Adrenal gland (tissue), 12 donors: ENCODE data around the gene PRIM2. TPM values are rescaled to one million over a fixed set of nuclear protein-coding genes. Genes with fewer than 3 reads are reported as not detected.
"Not testable (repeated sequence)": the region's sequence is repeated elsewhere in the genome, so short reads cannot be mapped to it uniquely, and the experiment has no call there.

ENCODE experiments used
- DNase-seq, 7 donors: peaks; one replicate each; pipeline ENCODE4 v3.0.0-alpha.2; 2019 to 2020
- H3K27ac ChIP-seq, 5 donors: fragments of 200-600 bp; sonication (generic) in 4 of 5; 1 replicate in 3 of 5; 2 replicates in 2 of 5; pipeline versions ENCODE4 v1.5.1 to v1.8.0; 2016 to 2020; ENCODE audit warnings: mild to moderate bottlenecking in 1 of 5
- H3K27me3 ChIP-seq: fragments of 200-600 bp; 2 replicates; pipeline ENCODE4 v1.8.0; 2021
- H3K36me3 ChIP-seq, 2 donors: fragments of 200-600 bp; replicated peaks in 1 of 2; 1 replicate in 1 of 2; 2 replicates in 1 of 2; pipeline versions ENCODE4 v1.5.1 to v1.8.0; 2018 to 2022
- H3K4me1 ChIP-seq, 2 donors: fragments of 200-600 bp; replicated peaks in 1 of 2; 1 replicate in 1 of 2; 2 replicates in 1 of 2; pipeline versions ENCODE4 v1.5.1 to v1.8.0; 2018 to 2021
- H3K4me3 ChIP-seq, 4 donors: fragments of 200-600 bp; sonication (generic) in 3 of 4; one replicate each; pipeline ENCODE4 v1.5.1; 2016 to 2018
- H3K9me3 ChIP-seq, 3 donors: fragments of 200-600 bp; sonication (generic) in 1 of 3; replicated peaks in 1 of 3; 1 replicate in 2 of 3; 2 replicates in 1 of 3; pipeline versions ENCODE4 v1.5.1 to v1.8.0; 2016 to 2021
- WGBS, 4 donors: extraction: QIAGEN DNeasy Blood & Tissue Kit in 2 of 4; methylation state at CpG; one replicate each; pipeline versions ENCODE4 v1.1.5 to v1.1.7; 2013 to 2017; 5-methylcytosine and 5-hydroxymethylcytosine counted together
- intact Hi-C, 2 donors: fragments of 100-400 bp; cut with DNase I; formaldehyde crosslinking; loops; one replicate each; pipeline versions ENCODE4 v1.14.1 to v1.15.0; 2022 to 2023
- polyA plus RNA-seq, 3 donors: library from polyadenylated mRNA; stranded (reverse); fragments of 200-250 nt in 2 of 3; fragments of 350-450 nt in 1 of 3; fragmentation: Illumina TruSeq in 1 of 3; extraction: RNeasy Lipid Tissue Mini Kit (QIAGEN cat#74804) in 1 of 3; gene quantifications; one replicate each; pipeline ENCODE4 v1.2.3, GENCODE V29; 2013 to 2014
- total RNA-seq, 9 donors: library from RNA; depleted of rRNA in 4 of 9; stranded (reverse); fragments of >200 nt in 4 of 9; fragments of 120-200 nt in 1 of 9; fragmentation: NEBNext Ultra II Directional in 1 of 9; extraction: Animal tissue kit (Norgen Biotek cat#: 25700) in 1 of 9; gene quantifications; one replicate each; pipeline versions ENCODE4 v1.1.0 to v1.2.4, GENCODE V29; 2013 to 2023
- donor health status: healthy with polysubstance abuse.
- donor health status: Bipolar disorder and iron deficiency.
- donor health status: DM: yes; HTN: yes; CAD: no.
- donor health status: DM: no; HTN: no; CAD: no.
- donor health status: DM: no; HTN: no; CAD: no.
- donor health status: DM: yes; HTN: yes; CAD: no.

Gene PRIM2
- total and polyA plus RNA-seq, 12 donors = 2.4 to 15.8 (median 5.9) TPM

DNA sequence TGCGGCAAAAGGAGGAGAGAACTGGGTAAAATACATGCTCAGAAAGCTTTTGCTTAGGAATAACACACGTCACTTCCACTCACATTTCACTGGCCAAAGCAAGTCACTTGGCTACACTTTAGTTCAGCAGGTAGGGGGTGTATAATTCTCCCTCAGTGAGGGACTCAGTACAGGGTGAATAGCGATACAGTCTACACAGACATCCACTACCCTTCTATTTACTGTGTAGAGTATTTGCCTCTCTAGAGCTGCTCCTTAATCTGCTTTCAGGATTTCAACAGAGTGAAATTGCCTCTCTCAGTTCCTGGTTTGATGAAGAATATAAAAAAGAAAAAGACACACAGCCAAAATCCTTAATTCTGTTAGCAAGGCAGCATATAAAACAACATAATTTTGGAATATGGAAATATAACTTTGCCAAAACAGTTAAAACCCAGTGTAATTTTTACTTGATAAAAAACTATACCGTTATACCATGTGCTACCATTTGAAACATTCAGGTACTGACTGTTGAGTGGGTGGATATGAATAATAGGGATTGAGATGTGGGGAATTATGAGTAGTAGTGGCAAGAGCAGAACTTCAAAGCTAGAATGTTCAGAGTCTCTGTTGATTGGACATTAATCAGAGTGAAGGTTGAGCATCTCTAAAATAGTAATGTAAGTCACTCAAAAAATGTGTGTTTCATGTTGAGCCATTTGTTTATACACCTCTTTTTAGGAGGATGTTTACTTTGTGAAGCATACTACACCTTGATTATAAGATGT, 51.7 kb downstream of the PRIM2 start:
- H3K27me3 ChIP-seq, DNase-seq, H3K4me1 ChIP-seq, intact Hi-C loops, H3K36me3 ChIP-seq, H3K9me3 ChIP-seq, H3K4me3 ChIP-seq, H3K27ac ChIP-seq: not testable (repeated sequence)
- 94 to 99% (median 96%) methylated on average over 4 of the region's 4 CpGs for WGBS, 4 donors

DNA sequence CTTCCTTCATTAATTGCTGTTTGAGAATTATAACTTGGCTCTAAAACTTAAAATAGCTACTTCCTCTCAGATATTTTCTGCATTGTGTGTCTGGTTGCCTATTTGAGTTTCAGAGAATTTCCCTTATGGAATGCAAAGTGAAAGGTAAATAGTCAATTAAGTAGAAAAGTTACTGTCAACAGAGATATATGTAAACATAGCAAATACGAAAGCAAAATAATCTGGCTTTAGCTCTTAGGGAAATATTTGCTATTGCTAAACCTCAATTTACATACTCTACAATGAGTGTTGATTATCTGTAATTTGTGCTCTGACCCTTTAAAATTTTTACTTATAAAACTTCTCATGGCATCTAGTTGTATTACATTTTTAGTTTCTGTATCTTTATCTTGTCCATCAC, 54.3 kb downstream of the PRIM2 start:
- H3K4me1 ChIP-seq, H3K4me3 ChIP-seq, H3K27me3 ChIP-seq, H3K36me3 ChIP-seq, H3K9me3 ChIP-seq, H3K27ac ChIP-seq, intact Hi-C loops, DNase-seq: not testable (repeated sequence)
- 87 to 98% (median 95%) methylated on average over 1 of the region's 1 CpG for WGBS, 4 donors

DNA sequence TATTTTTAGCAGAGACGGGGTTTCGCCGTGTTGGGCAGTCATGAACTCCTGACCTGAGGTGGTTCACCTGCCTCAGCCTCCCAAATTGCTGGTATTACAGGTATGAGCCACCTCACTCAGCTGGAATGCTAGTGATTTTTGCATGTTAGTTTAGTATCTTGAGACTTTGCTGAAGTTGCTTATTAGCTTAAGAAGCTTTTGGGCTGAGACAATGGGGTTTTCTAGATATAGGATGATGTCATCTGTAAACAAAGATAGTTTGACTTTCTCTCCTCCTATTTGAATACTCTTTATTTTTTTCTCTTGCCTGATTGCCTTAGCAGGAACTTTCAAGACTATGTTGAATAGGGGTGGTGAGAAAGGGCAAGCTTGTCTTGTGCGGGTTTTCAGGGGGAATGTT, 57.3 kb downstream of the PRIM2 start:
- intact Hi-C loops, H3K27me3 ChIP-seq, H3K4me3 ChIP-seq, H3K36me3 ChIP-seq, H3K4me1 ChIP-seq, H3K9me3 ChIP-seq, H3K27ac ChIP-seq, DNase-seq: not testable (repeated sequence)
- WGBS, 4 donors = 91 to 98% (median 96%) methylated on average over 4 of the region's 4 CpGs

DNA sequence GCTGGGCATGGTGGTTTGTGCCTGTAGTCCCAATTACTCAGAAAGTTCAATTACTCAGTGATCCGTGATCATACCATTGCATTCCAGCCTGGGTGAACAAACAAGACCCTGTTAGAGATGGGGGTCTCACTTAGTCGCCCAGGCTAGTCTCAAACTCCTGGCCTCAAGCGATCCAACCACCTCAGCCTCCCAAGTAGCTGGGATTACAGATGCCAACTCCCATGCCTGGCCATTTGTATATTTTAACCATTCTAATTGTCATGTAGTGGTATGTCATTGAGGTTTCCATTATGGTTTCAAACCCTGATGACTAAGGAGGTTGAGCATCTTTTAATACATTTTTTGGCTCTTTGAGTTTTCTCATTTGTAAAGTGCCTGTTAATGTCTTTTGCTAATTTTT, 58.7 kb downstream of the PRIM2 start:
- DNase-seq, H3K9me3 ChIP-seq, H3K27me3 ChIP-seq, H3K36me3 ChIP-seq, H3K27ac ChIP-seq, intact Hi-C loops, H3K4me3 ChIP-seq, H3K4me1 ChIP-seq: not testable (repeated sequence)
- 94 to 100% (median 97%) methylated on average over 3 of the region's 3 CpGs for WGBS, 4 donors

DNA sequence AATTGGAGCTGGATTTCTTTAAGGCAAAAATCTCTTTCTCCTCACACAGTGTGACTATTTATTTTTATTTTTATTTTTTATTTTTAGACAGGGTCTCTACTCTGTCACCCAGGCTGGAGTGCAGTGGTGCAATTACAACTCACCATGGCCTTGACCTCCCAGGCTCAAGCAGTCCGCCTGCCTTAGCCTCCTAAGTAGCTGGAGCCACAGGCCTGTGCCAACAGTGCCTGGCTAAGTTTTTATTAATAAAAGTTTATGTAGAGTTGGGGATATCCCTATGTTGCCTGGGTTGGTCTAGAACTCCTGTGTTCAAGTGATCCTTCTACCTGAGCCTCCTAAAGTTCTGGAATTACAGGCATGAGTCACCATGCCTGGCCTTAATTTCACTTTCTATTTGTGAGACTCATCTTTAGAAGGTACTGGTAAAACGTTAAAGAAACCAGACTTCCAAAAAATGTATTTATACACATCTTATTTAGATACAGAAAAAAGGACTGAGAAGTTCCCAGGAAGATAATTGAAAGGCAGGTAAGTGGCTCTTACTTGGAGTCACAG, 71.7 kb downstream of the PRIM2 start:
- H3K27ac ChIP-seq, H3K4me3 ChIP-seq, H3K27me3 ChIP-seq, intact Hi-C loops, H3K4me1 ChIP-seq, H3K9me3 ChIP-seq, H3K36me3 ChIP-seq: not testable (repeated sequence)
- 49 to 62% (median 56%) methylated on average over 1 to 2 of the region's 2 CpGs for WGBS, 4 donors
- DNase-seq = peak in 1 of 7 donors; percentile 1

DNA sequence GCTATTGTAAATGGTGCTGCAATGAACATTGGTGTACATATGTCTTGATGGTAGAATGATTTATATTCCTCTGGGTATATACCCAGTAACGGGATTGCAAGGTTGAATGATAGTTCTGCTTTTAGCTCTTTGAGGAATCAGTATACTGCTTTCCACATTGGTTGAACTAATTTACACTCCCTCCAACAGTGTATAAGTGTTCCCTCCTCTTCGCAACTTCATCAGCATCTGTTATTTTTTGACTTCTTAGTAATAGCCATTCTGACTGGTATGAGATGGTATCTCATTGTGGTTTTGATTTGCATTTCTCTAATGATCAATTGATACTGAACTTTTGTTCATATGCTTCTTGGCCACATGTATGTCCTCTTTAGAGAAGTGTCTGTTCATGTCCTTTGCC, 73.4 kb downstream of the PRIM2 start:
- H3K27me3 ChIP-seq, H3K4me1 ChIP-seq, DNase-seq, H3K4me3 ChIP-seq, H3K36me3 ChIP-seq, H3K27ac ChIP-seq, H3K9me3 ChIP-seq, intact Hi-C loops: not testable (repeated sequence)
- 95 to 100% (median 98%) methylated on average over 2 of the region's 2 CpGs for WGBS, 4 donors

DNA sequence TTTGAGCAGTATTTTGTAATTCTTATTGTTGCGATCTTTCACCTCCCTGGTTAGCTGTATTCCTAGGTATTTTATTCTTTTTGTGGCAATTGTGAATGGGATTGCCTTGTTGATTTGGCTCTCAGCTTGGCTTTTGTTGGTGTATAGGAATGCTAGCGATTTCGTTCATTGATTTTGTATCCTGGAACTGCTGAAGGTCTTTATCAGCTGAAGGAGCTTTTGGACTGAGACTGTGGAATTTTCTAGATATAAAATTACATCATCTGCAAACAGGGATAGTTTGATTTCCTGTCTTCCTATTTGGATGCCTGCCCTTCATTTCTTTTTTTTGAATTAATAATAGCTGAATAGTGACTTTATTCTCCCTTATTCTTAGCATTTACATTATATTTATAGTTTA, 74.6 kb downstream of the PRIM2 start:
- H3K27me3 ChIP-seq, H3K4me3 ChIP-seq, H3K36me3 ChIP-seq, DNase-seq, intact Hi-C loops, H3K4me1 ChIP-seq, H3K27ac ChIP-seq, H3K9me3 ChIP-seq: not testable (repeated sequence)
- WGBS, 4 donors = 90 to 99% (median 94%) methylated on average over 3 of the region's 3 CpGs

DNA sequence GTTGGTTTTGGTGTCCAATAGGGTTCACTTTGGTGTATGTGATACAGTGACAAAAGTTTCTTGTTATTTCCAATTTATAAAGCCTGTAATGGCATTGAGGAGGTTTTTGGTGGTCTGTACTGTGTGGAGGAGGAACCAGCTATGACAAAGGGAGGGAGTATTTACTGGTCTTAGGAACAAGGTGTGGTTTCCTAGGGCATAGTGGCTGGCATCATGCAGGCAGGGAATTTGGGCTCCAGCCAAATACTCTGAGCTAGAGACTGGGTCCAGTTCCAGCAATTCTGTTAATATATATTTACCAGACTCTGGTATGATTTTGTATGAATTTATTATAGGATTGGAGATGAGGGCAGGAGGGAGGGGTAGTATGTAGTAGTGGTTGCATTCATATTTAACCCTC, 101.9 kb downstream of the PRIM2 start:
- H3K4me3 ChIP-seq, H3K27ac ChIP-seq, H3K36me3 ChIP-seq, H3K4me1 ChIP-seq, H3K9me3 ChIP-seq, intact Hi-C loops, H3K27me3 ChIP-seq: not testable (repeated sequence)
- peak in 1 of 7 donors; percentile 1 for DNase-seq
